HCT116 (cell line): ENCODE measurements around the gene GPRC5C. TPM values are rescaled to one million over a fixed set of nuclear protein-coding genes. Genes with fewer than 3 reads are reported as not detected.

Source experiments
- ATAC-seq: fragments of 200-7000 bp; cut with Tn5 transposase; 2 replicates; pipeline ENCODE4 v1.9.1; 2020; ENCODE audit warnings: mild to moderate bottlenecking, moderate library complexity
- BruUV-seq: library from RNA; stranded (reverse); fragments of 400-500 nt; replicated peaks from 2 replicates; lab custom pipeline; 2021; lab: Mats Ljungman, UMichigan
- CTCF ChIA-PET: fragments of 300-600 bp; sonication (Branson Sonifier 250); formaldehyde crosslinking; loops from one replicate; lab custom pipeline; 2021; ENCODE audit warnings: antibody characterized with exemption; lab: Charles Lee
- POLR2A ChIA-PET: fragments of 300-600, 350-600 bp; sonication (Branson Sonifier 250); formaldehyde crosslinking; loops from one replicate; lab custom pipeline; 2021; ENCODE audit warnings: antibody characterized with exemption; lab: Charles Lee
- RAD21 ChIA-PET, 2 experiments: fragments of 300-600 bp; sonication (Branson Sonifier 250); formaldehyde crosslinking; loops; one replicate each; lab custom pipeline; 2023; ENCODE audit warnings: low total read pairs in 2 of 2; ENCODE audit not compliant: uncharacterized antibody in 2 of 2, unreplicated experiment in 2 of 2, low non-redundant PET in 1 of 2; lab: Charles Lee
- DNase-seq: peaks from one replicate; pipeline ENCODE4 v3.0.0-alpha.2; 2010; ENCODE audit warnings: low read depth, low spot score
- H2AFZ ChIP-seq: fragments of 200-600 bp; shearing (Covaris generic), sonication (generic); 2 replicates; pipeline ENCODE4 v1.6.1; 2017; ENCODE audit warnings: low read depth, mixed run types, mixed read lengths, antibody characterized with exemption, low read length; ENCODE audit not compliant: poor library complexity, severe bottlenecking
- H3K27ac ChIP-seq: 2 replicates; pipeline ENCODE4 v1.5.1; 2012; ENCODE audit warnings: low read depth, low read length
- H3K27me3 ChIP-seq: fragments of 200-600 bp; sonication (generic); 2 replicates; pipeline ENCODE4 v1.6.1; 2016; ENCODE audit warnings: mixed run types, low read length, mixed read lengths; ENCODE audit not compliant: insufficient read depth
- H3K36me3 ChIP-seq, 2 experiments: fragments of 200-500 bp in 1 of 2; fragments of 200-600 bp in 1 of 2; sonication (Bioruptor generic) in 1 of 2; sonication (generic) in 1 of 2; 2 replicates each; pipeline versions ENCODE4 v1.5.1 to v1.6.1; 2014 to 2016; ENCODE audit warnings: low read length in 2 of 2, inconsistent platforms in 1 of 2, mixed read lengths in 1 of 2, mixed run types in 1 of 2; ENCODE audit not compliant: insufficient read depth in 2 of 2, control insufficient read depth in 1 of 2
- H3K4me1 ChIP-seq, 2 experiments: fragments of 200-600 bp in 1 of 2; sonication (generic) in 1 of 2; 2 replicates each; pipeline versions ENCODE4 v1.5.1 to v1.6.1; 2012 to 2017; ENCODE audit warnings: low read length in 2 of 2, inconsistent platforms in 1 of 2, mild to moderate bottlenecking in 1 of 2, mixed read lengths in 1 of 2, mixed run types in 1 of 2, moderate library complexity in 1 of 2; ENCODE audit not compliant: insufficient read depth in 2 of 2, control insufficient read depth in 1 of 2
- H3K4me2 ChIP-seq: fragments of 200-600 bp; sonication (generic); 2 replicates; pipeline ENCODE4 v1.6.1; 2017; ENCODE audit warnings: mixed run types, low read length, mixed read lengths
- H3K4me3 ChIP-seq, 2 experiments: fragments of 200-600 bp in 1 of 2; sonication (generic) in 1 of 2; replicated peaks in 1 of 2; 2 replicates each; pipeline ENCODE4 v1.5.1; 2011 to 2016; ENCODE audit warnings: low read length in 2 of 2, control low read depth in 1 of 2, low read depth in 1 of 2, mild to moderate bottlenecking in 1 of 2, mixed read lengths in 1 of 2, mixed run types in 1 of 2
- H3K79me2 ChIP-seq: fragments of 200-600 bp; sonication (generic); 2 replicates; pipeline ENCODE4 v1.6.1; 2017; ENCODE audit warnings: mild to moderate bottlenecking, mixed run types, low read length, moderate library complexity, mixed read lengths; ENCODE audit not compliant: insufficient read depth
- H3K9ac ChIP-seq: fragments of 200-600 bp; sonication (generic); 2 replicates; pipeline ENCODE4 v1.6.1; 2016; ENCODE audit warnings: low read length, mixed read lengths
- H3K9me2 ChIP-seq: fragments of 200-600 bp; sonication (generic), shearing (Covaris generic); 2 replicates; pipeline ENCODE4 v1.6.1; 2017; ENCODE audit warnings: mixed run types, mild to moderate bottlenecking, moderate library complexity; ENCODE audit not compliant: insufficient read depth
- H3K9me3 ChIP-seq, 2 experiments: fragments of 200-500 bp in 1 of 2; fragments of 200-600 bp in 1 of 2; sonication (Bioruptor generic) in 1 of 2; sonication (generic) in 1 of 2; 2 replicates each; pipeline ENCODE4 v1.6.1; 2014 to 2017; ENCODE audit warnings: low read length in 2 of 2, mixed read lengths in 2 of 2, inconsistent platforms in 1 of 2, low read depth in 1 of 2, mild to moderate bottlenecking in 1 of 2, mixed run types in 1 of 2, moderate library complexity in 1 of 2; ENCODE audit not compliant: control insufficient read depth in 1 of 2, insufficient read depth in 1 of 2
- H4K20me1 ChIP-seq: fragments of 200-600 bp; sonication (generic), shearing (Covaris generic); 2 replicates; pipeline ENCODE4 v1.6.1; 2017; ENCODE audit warnings: mixed run types, mild to moderate bottlenecking, moderate library complexity; ENCODE audit not compliant: insufficient read depth
- ATF3 ChIP-seq: IDR thresholded peaks from 2 replicates; pipeline ENCODE4 v1.6.1; 2012
- CBX3 ChIP-seq: IDR thresholded peaks from 2 replicates; pipeline ENCODE4 v1.6.1; 2012; ENCODE audit warnings: low read depth
- ELF1 ChIP-seq: IDR thresholded peaks from 2 replicates; pipeline ENCODE4 v1.6.1; 2012; ENCODE audit warnings: low read depth, borderline replicate concordance
- POLR2AphosphoS5 ChIP-seq: IDR thresholded peaks from 2 replicates; pipeline ENCODE4 v1.6.1; 2011; ENCODE audit warnings: mild to moderate bottlenecking, low read depth, low read length, moderate library complexity
- SRF ChIP-seq: IDR thresholded peaks from 2 replicates; pipeline ENCODE4 v1.6.1; 2012; ENCODE audit warnings: low read depth
- ZFX ChIP-seq: fragments of 450-650 bp; IDR thresholded peaks from 2 replicates; pipeline ENCODE4 v1.6.1; 2017
- intact Hi-C: fragments of 100-400 bp; cut with micrococcal nuclease; formaldehyde crosslinking; loops from 2 replicates; pipeline ENCODE4 v1.10.0; 2022
- total RNA-seq: library from RNA; stranded (reverse); gene quantifications from one replicate; pipeline ENCODE4 v1.2.1, GENCODE V29; 2021; ENCODE audit not compliant: unreplicated experiment

Gene GPRC5C
- total RNA-seq, 1 experiment from 2014 or later, result 54.4 TPM

- RAD21 ChIA-PET, result no interaction called here
- no peak for ATAC-seq
- TF ChIP-seq POLR2AphosphoS5 (no peak), CBX3 (no peak), ELF1 (no peak), ATF3 (no peak), SRF (no peak)
- POLR2A ChIA-PET, result no interaction called here
- H3K4me2 ChIP-seq, result peak overlapping the region; percentile 15
- H3K4me3 ChIP-seq, result no peak overlapping the region
- CTCF ChIA-PET, result no interaction called here
- H3K9me3 ChIP-seq, result no peaks in the 10 kb centered on the region
- H3K27ac ChIP-seq, result no peak overlapping the region
- BruUV-seq, result no TSS peak
- H3K9me2 ChIP-seq, result no peaks in the 10 kb centered on the region
- H2AFZ ChIP-seq, result no peak overlapping the region
- DNase-seq, result no peak
- no peak overlapping the region for H3K9ac ChIP-seq
- intact Hi-C loops, result no loop called here
- no peaks in the 10 kb centered on the region for H3K79me2 ChIP-seq
- H4K20me1 ChIP-seq, result no peaks in the 10 kb centered on the region
- peaks cover 32 to 43% of the 10 kb centered on the region in 2 experiments for H3K4me1 ChIP-seq
- no peaks in the 10 kb centered on the region for H3K36me3 ChIP-seq
- no peaks in the 10 kb centered on the region for H3K27me3 ChIP-seq
These were observed 5.3 kb upstream of the GPRC5C start for GRCh38 chr17:74426551-74427047.

- ChIA-PET CTCF (no interaction called here), POLR2A (no interaction called here), RAD21 (no interaction called here)
- BruUV-seq, result no TSS peak
- intact Hi-C loops, result no loop called here
- peak overlapping the region; percentile 7; the same call in 1 of the 2 replicates for H3K27ac ChIP-seq
- no peaks in the 10 kb centered on the region for H3K27me3 ChIP-seq
- no peaks in the 10 kb centered on the region for H4K20me1 ChIP-seq
- H3K4me2 ChIP-seq, result peak overlapping the region; percentile 15
- H3K9ac ChIP-seq, result no peak overlapping the region
- H3K9me3 ChIP-seq, result no peaks in the 10 kb centered on the region
- no peak overlapping the region for H2AFZ ChIP-seq
- no peak for TF ChIP-seq ZFX
- no peak for TF ChIP-seq SRF
- no peak for TF ChIP-seq POLR2AphosphoS5
- H3K9me2 ChIP-seq, result no peaks in the 10 kb centered on the region
- H3K4me1 ChIP-seq, result peaks cover 33 to 47% of the 10 kb centered on the region in 2 experiments
- DNase-seq (no peak), ATAC-seq (no peak)
- no peaks in the 10 kb centered on the region for H3K36me3 ChIP-seq
- no peaks in the 10 kb centered on the region for H3K79me2 ChIP-seq
- no peak overlapping the region for H3K4me3 ChIP-seq
These were observed 4.7 kb upstream of the GPRC5C start for GRCh38 chr17:74427048-74427762.
